NCI-H1436 (cell line): ENCODE data around the gene RAI1.
"Not testable (repeated sequence)": the region's sequence is repeated elsewhere in the genome, so short reads cannot be mapped to it uniquely, and the experiment has no call there.

Experiments
- DNase-seq: peaks from one replicate; lab custom pipeline; 2025; lab: John Stamatoyannopoulos, UW

The RAI1 gene

GRCh38 chr17:17681187-17681743 lies at the start of gene RAI1:
Gene RAI1 (plus strand): TSS chr17:17681458. CDS start chr17:17792949, 111,491 bp downstream.
- peak; percentile 86 for DNase-seq

- not testable (repeated sequence) for DNase-seq
These were observed 48.6 kb upstream of the RAI1 start for GRCh38 chr17:17632690-17633089.

GRCh38 chr17:17633310-17633709 lies 47.9 kb upstream of the RAI1 start:
- DNase-seq: no peak

- DNase-seq: no peak
These were observed 46.1 kb upstream of the RAI1 start for GRCh38 chr17:17635126-17635525.

GRCh38 chr17:17635537-17636271 lies 45.6 kb upstream of the RAI1 start:
- DNase-seq: not testable (repeated sequence)

GRCh38 chr17:17636272-17636885 lies 44.9 kb upstream of the RAI1 start:
- no peak for DNase-seq

- DNase-seq: no peak
These were observed 42.8 kb upstream of the RAI1 start for GRCh38 chr17:17638467-17638866.

- DNase-seq: not testable (repeated sequence)
These were observed 41.5 kb upstream of the RAI1 start for GRCh38 chr17:17639661-17640270.

GRCh38 chr17:17641621-17642409 lies 39.4 kb upstream of the RAI1 start:
- peak; percentile 84 for DNase-seq

GRCh38 chr17:17645148-17645547 lies 36.1 kb upstream of the RAI1 start:
- not testable (repeated sequence) for DNase-seq

GRCh38 chr17:17645961-17646360 lies 35.3 kb upstream of the RAI1 start:
- no peak for DNase-seq

GRCh38 chr17:17647524-17648178 lies 33.6 kb upstream of the RAI1 start:
- DNase-seq: no peak

- DNase-seq: no peak
These were observed 32.5 kb upstream of the RAI1 start for GRCh38 chr17:17648762-17649161.

GRCh38 chr17:17650959-17651358 lies 30.3 kb upstream of the RAI1 start:
- no peak for DNase-seq

GRCh38 chr17:17653343-17653742 lies 27.9 kb upstream of the RAI1 start:
- no peak for DNase-seq

GRCh38 chr17:17659340-17659739 lies 21.9 kb upstream of the RAI1 start:
- no peak for DNase-seq

GRCh38 chr17:17661134-17661533 lies 20.1 kb upstream of the RAI1 start:
- DNase-seq: no peak

GRCh38 chr17:17661834-17662385 lies 19.3 kb upstream of the RAI1 start:
- no peak for DNase-seq

GRCh38 chr17:17663160-17664063 lies 17.8 kb upstream of the RAI1 start:
- DNase-seq: peak; percentile 94

- no peak for DNase-seq
These were observed 17.2 kb upstream of the RAI1 start for GRCh38 chr17:17664064-17664452.
